MCF 10A (cell line): ENCODE results near the gene GUCA2A. TPM values are rescaled to one million over a fixed set of nuclear protein-coding genes. Genes with fewer than 3 reads are reported as not detected.

Experiments used
- BruUV-seq: library from RNA; stranded (reverse); fragments of 400-500 nt; replicated peaks from 2 replicates; lab custom pipeline; 2021; lab: Mats Ljungman, UMichigan
- CTCF ChIA-PET: fragments of 300-600 bp; sonication (Branson Sonifier 250); formaldehyde crosslinking; extraction: SDS; loops from one replicate; lab custom pipeline; 2021; ENCODE audit warnings: antibody characterized with exemption, inconsistent platforms; lab: Yijun Ruan, JAX
- POLR2A ChIA-PET: fragments of 300-600, 350-650 bp; sonication (Branson Sonifier 250); formaldehyde crosslinking; extraction: SDS; loops from one replicate; lab custom pipeline; 2020; ENCODE audit warnings: antibody characterized with exemption, inconsistent platforms; lab: Yijun Ruan, JAX
- DNase-seq: peaks from one replicate; pipeline ENCODE4 v3.0.0-alpha.2; 2018; ENCODE audit not compliant: unreplicated experiment
- H3K27ac Mint-ChIP-seq: one replicate; pipeline ENCODE4 v1.8.0; 2022; ENCODE audit warnings: mild to moderate bottlenecking, low read depth, mixed read lengths; ENCODE audit not compliant: unreplicated experiment
- H3K27me3 Mint-ChIP-seq: one replicate; pipeline ENCODE4 v1.8.0; 2022; ENCODE audit warnings: mixed read lengths; ENCODE audit not compliant: insufficient read depth, unreplicated experiment
- H3K36me3 Mint-ChIP-seq: one replicate; pipeline ENCODE4 v1.8.0; 2022; ENCODE audit warnings: mild to moderate bottlenecking, moderate library complexity, mixed read lengths; ENCODE audit not compliant: insufficient read depth, unreplicated experiment
- H3K4me1 Mint-ChIP-seq: one replicate; pipeline ENCODE4 v1.8.0; 2022; ENCODE audit warnings: mixed read lengths; ENCODE audit not compliant: insufficient read depth, unreplicated experiment
- H3K4me3 Mint-ChIP-seq: one replicate; pipeline ENCODE4 v1.8.0; 2022; ENCODE audit warnings: mild to moderate bottlenecking, moderate library complexity, mixed read lengths; ENCODE audit not compliant: unreplicated experiment
- H3K9me3 Mint-ChIP-seq: one replicate; pipeline ENCODE4 v1.8.0; 2022; ENCODE audit warnings: mixed read lengths; ENCODE audit not compliant: unreplicated experiment
- CTCF ChIP-seq: fragments of 200-600 bp; IDR thresholded peaks from one replicate; pipeline ENCODE4 v1.8.0; 2022; ENCODE audit warnings: antibody characterized with exemption, mild to moderate bottlenecking; ENCODE audit not compliant: unreplicated experiment
- intact Hi-C: fragments of 100-400 bp; cut with micrococcal nuclease; formaldehyde crosslinking; loops from 2 replicates; pipeline ENCODE4 v1.14.1; 2022
- total RNA-seq: library from RNA; stranded (reverse); gene quantifications from 2 replicates; pipeline ENCODE4 v1.2.3, GENCODE V29; 2022

Gene GUCA2A
- total RNA-seq, 1 experiment from 2014 or later, result not detected

DNA sequence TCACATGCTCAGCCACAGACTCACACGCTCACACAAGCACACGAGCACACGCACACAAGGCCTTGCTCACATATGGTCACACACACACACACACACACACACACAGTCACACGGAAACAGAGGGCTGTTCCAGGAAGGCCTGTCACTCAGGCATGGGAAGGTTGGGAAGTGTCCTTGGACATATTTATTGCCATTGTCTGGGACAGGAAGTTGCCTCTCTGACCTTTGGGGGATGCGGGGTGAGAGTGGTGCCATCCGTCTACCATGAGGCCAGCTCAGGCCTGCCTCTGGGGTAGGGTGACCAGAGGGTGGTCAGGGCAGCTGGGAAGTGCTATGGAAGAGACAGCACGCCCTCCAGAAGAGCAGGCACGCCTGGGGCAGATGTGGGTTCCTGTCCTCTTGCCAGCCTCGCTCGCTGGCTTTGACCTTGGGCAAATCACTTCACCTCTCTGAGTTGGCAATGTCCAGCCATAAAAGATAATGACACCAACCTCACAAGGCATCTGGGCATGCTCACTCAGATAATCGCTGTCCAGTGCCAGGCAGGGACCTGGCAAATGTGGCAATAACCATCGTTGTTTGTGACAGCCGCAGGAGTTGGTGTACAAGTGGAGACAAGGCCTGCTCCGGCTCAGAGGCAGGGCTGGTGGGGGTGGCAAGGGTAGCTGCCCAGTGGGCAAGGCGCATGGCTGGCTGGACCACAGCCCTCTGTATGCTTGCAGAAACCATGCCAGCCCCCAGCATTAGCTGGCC is 8.0 kb upstream of the GUCA2A start:
- Mint-ChIP-seq H3K27me3 (no peaks in the 10 kb centered on the region), H3K9me3 (no peaks in the 10 kb centered on the region), H3K27ac (no peak overlapping the region), H3K4me3 (no peak overlapping the region), H3K36me3 (peaks cover 5% of the 10 kb centered on the region), H3K4me1 (peaks cover 20% of the 10 kb centered on the region)
- BruUV-seq, result no TSS peak
- DNase-seq, result no peak
- ChIA-PET CTCF (interaction anchor here (0.6 to 6.2 kb wide), 28 partner anchors 9 to 598 kb away, joined by 3 to 87 read pairs (median 6); partner anchors contain the start of genes FOXJ3, GUCA2A and GUCA2B), POLR2A (interaction anchor here (0.6 to 2.8 kb wide), 10 partner anchors 9 to 674 kb away, joined by 3 to 23 read pairs (median 4); partner anchors contain the start of genes C1orf50, FOXJ3, P3H1 and ZNF691)
- no peak for TF ChIP-seq CTCF
- intact Hi-C loops, result loop anchor here (1.0 to 5.0 kb wide), 3 partner anchors 25 to 600 kb away; no protein-coding TSS in a partner anchor

GRCh38 chr1:42171679-42172266 is 7.2 kb upstream of the GUCA2A start:
- H3K9me3 Mint-ChIP-seq, result no peaks in the 10 kb centered on the region
- intact Hi-C loops, result loop anchor here (5.0 kb wide), 1 partner anchor 599 kb away; no protein-coding TSS in a partner anchor
- CTCF ChIA-PET, result interaction anchor here (0.6 to 6.2 kb wide), 9 partner anchors 11 to 605 kb away, joined by 3 to 87 read pairs (median 3); partner anchors contain the start of gene FOXJ3

GRCh38 chr1:42170779-42171621 is 6.5 kb upstream of the GUCA2A start:
- Mint-ChIP-seq H3K4me1 (peaks cover 22% of the 10 kb centered on the region), H3K27ac (no peak overlapping the region), H3K36me3 (peaks cover 5% of the 10 kb centered on the region), H3K27me3 (no peaks in the 10 kb centered on the region), H3K4me3 (no peak overlapping the region), H3K9me3 (no peaks in the 10 kb centered on the region)
- no TSS peak for BruUV-seq
- no peak for DNase-seq
- intact Hi-C loops, result loop anchor here (5.0 kb wide), 1 partner anchor 599 kb away; no protein-coding TSS in a partner anchor
- no peak for TF ChIP-seq CTCF
- POLR2A ChIA-PET, result interaction anchor here (0.7 kb wide), 1 partner anchor 663 kb away, joined by 4 read pairs; no protein-coding TSS in a partner anchor
- CTCF ChIA-PET, result interaction anchor here (0.6 to 6.2 kb wide), 9 partner anchors 11 to 606 kb away, joined by 3 to 87 read pairs (median 3); no protein-coding TSS in a partner anchor

More at GRCh38 chr1:42171679-42172266, 7.2 kb upstream of the GUCA2A start:
- no peaks in the 10 kb centered on the region for H3K27me3 Mint-ChIP-seq
- peaks cover 17% of the 10 kb centered on the region for H3K4me1 Mint-ChIP-seq
- no peak for DNase-seq
- no peak for TF ChIP-seq CTCF
- BruUV-seq, result no TSS peak
- H3K36me3 Mint-ChIP-seq, result peaks cover 5% of the 10 kb centered on the region
- H3K27ac Mint-ChIP-seq, result no peak overlapping the region
- H3K4me3 Mint-ChIP-seq, result no peak overlapping the region
- POLR2A ChIA-PET, result no interaction called here
